HG02885 (cell line): ENCODE measurements around the gene ALK.

Experiments
- ATAC-seq: cut with Tn5 transposase; IDR thresholded peaks from one replicate; pipeline ENCODE4 v1.9.1; 2021; ENCODE audit warnings: mild to moderate bottlenecking; ENCODE audit not compliant: unreplicated experiment, poor library complexity

Gene ALK

GRCh38 chr2:29518646-29519337 lies 402.6 kb downstream of the ALK start:
- no peak for ATAC-seq

GRCh38 chr2:29518010-29518409 lies 403.4 kb downstream of the ALK start:
- ATAC-seq = no peak

- ATAC-seq = no peak
Observed at GRCh38 chr2:29517413-29517812, 404.0 kb downstream of the ALK start.

- no peak for ATAC-seq
Observed at GRCh38 chr2:29516767-29517166, 404.6 kb downstream of the ALK start.

GRCh38 chr2:29509878-29510277 lies 411.5 kb downstream of the ALK start:
- no peak for ATAC-seq

- ATAC-seq = no peak
Observed at GRCh38 chr2:29509397-29509796, 412.0 kb downstream of the ALK start.

- ATAC-seq = no peak
Observed at GRCh38 chr2:29504746-29505145, 416.6 kb downstream of the ALK start.

GRCh38 chr2:29502460-29502911 lies 418.9 kb downstream of the ALK start:
- no peak for ATAC-seq

- no peak for ATAC-seq
Observed at GRCh38 chr2:29497375-29497774, 424.0 kb downstream of the ALK start.

- no peak for ATAC-seq
Observed at GRCh38 chr2:29496198-29496597, 425.2 kb downstream of the ALK start.

GRCh38 chr2:29495536-29496060 lies 425.8 kb downstream of the ALK start:
- no peak for ATAC-seq

GRCh38 chr2:29495068-29495467 lies 426.3 kb downstream of the ALK start:
- ATAC-seq = no peak

GRCh38 chr2:29492701-29493100 lies 428.7 kb downstream of the ALK start:
- no peak for ATAC-seq

- ATAC-seq = no peak
Observed at GRCh38 chr2:29490045-29490444, 431.3 kb downstream of the ALK start.

- ATAC-seq = no peak
Observed at GRCh38 chr2:29489568-29489967, 431.8 kb downstream of the ALK start.

GRCh38 chr2:29487967-29488555 lies 433.3 kb downstream of the ALK start:
- ATAC-seq = no peak

- no peak for ATAC-seq
Observed at GRCh38 chr2:29485631-29486030, 435.8 kb downstream of the ALK start.

GRCh38 chr2:29485117-29485516 lies 436.3 kb downstream of the ALK start:
- ATAC-seq = no peak

GRCh38 chr2:29482867-29483266 lies 438.5 kb downstream of the ALK start:
- ATAC-seq = no peak

- no peak for ATAC-seq
Observed at GRCh38 chr2:29482348-29482747, 439.0 kb downstream of the ALK start.

GRCh38 chr2:29481313-29481712 lies 440.1 kb downstream of the ALK start:
- ATAC-seq = no peak

GRCh38 chr2:29480426-29480825 lies 441.0 kb downstream of the ALK start:
- ATAC-seq = peak; percentile 55
